ENCODE data around the gene SSTR5. TPM values are rescaled to one million over a fixed set of nuclear protein-coding genes. Genes with fewer than 3 reads are reported as not detected.

Gene SSTR5
- total RNA-seq, 1 experiment from 2014 or later, result not detected

DNA sequence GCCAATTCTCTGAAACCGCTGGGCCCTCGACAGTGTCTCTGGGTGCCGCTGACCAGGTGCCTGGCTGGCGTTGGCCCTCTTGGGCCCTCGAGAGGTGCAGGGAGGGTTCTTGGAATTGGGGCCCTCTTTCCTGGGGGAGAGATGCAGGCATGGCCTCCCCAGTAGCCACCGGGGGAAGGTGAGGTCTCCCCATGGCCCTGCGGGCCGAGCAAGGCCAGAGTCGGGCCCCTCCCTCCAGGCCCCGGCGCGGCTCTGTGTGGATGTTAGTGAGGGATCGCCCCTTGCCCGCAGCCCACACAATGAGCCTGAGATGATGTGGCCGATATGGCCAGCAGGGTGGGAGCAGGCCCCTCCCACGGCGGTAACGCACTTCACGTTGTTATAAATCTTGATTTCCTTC, 46.6 kb downstream of the SSTR5 start:
- ChIA-PET CTCF (no interaction called here), POLR2A (ENCODE audit: unreplicated experiment) (no interaction called here)
- H3F3A ChIP-seq (ENCODE audit: insufficient read depth, low read depth), result no peaks in the 10 kb centered on the region
- no peak overlapping the region for H3K27ac ChIP-seq
- TF ChIP-seq, protein P1, sequence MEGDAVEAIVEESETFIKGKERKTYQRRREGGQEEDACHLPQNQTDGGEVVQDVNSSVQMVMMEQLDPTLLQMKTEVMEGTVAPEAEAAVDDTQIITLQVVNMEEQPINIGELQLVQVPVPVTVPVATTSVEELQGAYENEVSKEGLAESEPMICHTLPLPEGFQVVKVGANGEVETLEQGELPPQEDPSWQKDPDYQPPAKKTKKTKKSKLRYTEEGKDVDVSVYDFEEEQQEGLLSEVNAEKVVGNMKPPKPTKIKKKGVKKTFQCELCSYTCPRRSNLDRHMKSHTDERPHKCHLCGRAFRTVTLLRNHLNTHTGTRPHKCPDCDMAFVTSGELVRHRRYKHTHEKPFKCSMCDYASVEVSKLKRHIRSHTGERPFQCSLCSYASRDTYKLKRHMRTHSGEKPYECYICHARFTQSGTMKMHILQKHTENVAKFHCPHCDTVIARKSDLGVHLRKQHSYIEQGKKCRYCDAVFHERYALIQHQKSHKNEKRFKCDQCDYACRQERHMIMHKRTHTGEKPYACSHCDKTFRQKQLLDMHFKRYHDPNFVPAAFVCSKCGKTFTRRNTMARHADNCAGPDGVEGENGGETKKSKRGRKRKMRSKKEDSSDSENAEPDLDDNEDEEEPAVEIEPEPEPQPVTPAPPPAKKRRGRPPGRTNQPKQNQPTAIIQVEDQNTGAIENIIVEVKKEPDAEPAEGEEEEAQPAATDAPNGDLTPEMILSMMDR (conservative IDR thresholded peaks at IDR 0.05), result no peak
- no peak for TF ChIP-seq EZH2 (IDR thresholded peaks at IDR 0.05; ENCODE audit: low read depth)
- no peaks in the 10 kb centered on the region for H4K20me1 ChIP-seq (ENCODE audit: insufficient read depth)
- intact Hi-C loops (cut with micrococcal nuclease; ENCODE audit: unreplicated experiment), result no loop called here
- no peaks in the 10 kb centered on the region for H3K4me1 ChIP-seq (replicated peaks; ENCODE audit: insufficient read depth)
- no peak overlapping the region for H2AFZ ChIP-seq
- peaks cover 91% of the 10 kb centered on the region for H3K27me3 ChIP-seq (ENCODE audit: insufficient read depth, low read depth)
- H3K9me2 ChIP-seq (ENCODE audit: insufficient read depth), result no peaks in the 10 kb centered on the region
- DNase-seq, result no peak
- BruUV-seq (replicated peaks), result no TSS peak
- H3K9me3 ChIP-seq (ENCODE audit: insufficient read depth, low read depth), result no peaks in the 10 kb centered on the region
- H3K79me2 ChIP-seq (ENCODE audit: low read depth), result no peaks in the 10 kb centered on the region
- no peaks in the 10 kb centered on the region for H3K36me3 ChIP-seq (ENCODE audit: low read depth)
- H3K4me3 ChIP-seq, result no peak overlapping the region
- H3K4me2 ChIP-seq, result no peak overlapping the region

DNA sequence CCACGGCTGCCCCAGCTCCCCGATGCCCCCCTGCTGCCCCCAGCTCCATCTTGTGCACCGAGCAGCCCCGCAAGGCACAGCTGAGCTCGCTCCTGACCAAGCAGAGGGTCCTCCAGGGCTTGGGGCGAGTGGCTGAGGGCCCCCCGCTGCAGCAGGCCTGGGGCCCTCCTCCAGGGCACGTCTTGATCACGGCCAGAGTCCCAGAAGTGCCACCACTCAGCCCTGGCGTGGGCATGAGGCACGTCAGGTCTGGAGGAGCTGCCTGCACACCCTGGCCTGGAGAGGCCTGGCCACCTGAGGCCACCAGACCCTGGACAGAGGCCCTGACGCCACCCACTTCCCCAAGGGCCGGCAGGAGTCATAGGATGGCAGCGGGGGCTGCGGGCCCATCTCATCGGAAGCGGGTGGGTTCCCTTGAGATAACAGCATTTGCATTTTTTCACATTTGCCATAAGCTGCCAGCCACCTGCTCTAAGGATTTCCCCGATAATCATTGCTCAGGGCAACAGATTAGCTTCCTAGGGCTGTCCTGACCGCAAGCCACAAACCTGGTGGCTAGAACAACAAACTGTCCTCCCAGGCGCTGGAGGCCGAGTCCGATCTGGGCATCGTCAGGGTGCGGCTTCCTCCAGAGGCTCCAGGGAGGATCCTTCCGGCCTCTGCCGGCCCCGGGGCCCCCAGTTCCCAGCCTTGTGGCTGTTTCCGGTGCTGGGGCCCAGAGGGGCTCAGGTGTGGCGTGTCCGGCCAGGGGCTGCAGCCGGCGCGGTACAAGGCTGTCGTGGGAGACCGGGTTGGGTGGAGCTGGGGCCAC, 47.4 kb downstream of the SSTR5 start:
- TF ChIP-seq, protein P1 (conservative IDR thresholded peaks at IDR 0.05), result no peak
- TF ChIP-seq EZH2 (IDR thresholded peaks at IDR 0.05; ENCODE audit: low read depth), result no peak
- no peak overlapping the region; the same call in 1 of the 2 replicates for H3K4me2 ChIP-seq
- intact Hi-C loops (cut with micrococcal nuclease; ENCODE audit: unreplicated experiment), result no loop called here
- H3K9me3 ChIP-seq (ENCODE audit: insufficient read depth, low read depth), result no peaks in the 10 kb centered on the region
- CTCF ChIA-PET, result no interaction called here
- no peak overlapping the region for H3K27ac ChIP-seq
- peaks cover 91% of the 10 kb centered on the region for H3K27me3 ChIP-seq (ENCODE audit: insufficient read depth, low read depth)
- DNase-seq, result peak in 1 of 2 experiments; percentile 58
- H3F3A ChIP-seq (ENCODE audit: insufficient read depth, low read depth), result no peaks in the 10 kb centered on the region
- H3K4me1 ChIP-seq (replicated peaks; ENCODE audit: insufficient read depth), result no peaks in the 10 kb centered on the region
- no peaks in the 10 kb centered on the region for H3K9me2 ChIP-seq (ENCODE audit: insufficient read depth)
- BruUV-seq (replicated peaks), result no TSS peak
- H3K4me3 ChIP-seq, result no peak overlapping the region
- no peaks in the 10 kb centered on the region for H4K20me1 ChIP-seq (ENCODE audit: insufficient read depth)
- no peaks in the 10 kb centered on the region for H3K36me3 ChIP-seq (ENCODE audit: low read depth)
- POLR2A ChIA-PET (ENCODE audit: unreplicated experiment), result interaction anchor here (0.6 kb wide), 1 partner anchor 16 kb away, joined by 9 read pairs; no protein-coding TSS in a partner anchor
- no peaks in the 10 kb centered on the region for H3K79me2 ChIP-seq (ENCODE audit: low read depth)
- H2AFZ ChIP-seq, result no peak overlapping the region

DNA sequence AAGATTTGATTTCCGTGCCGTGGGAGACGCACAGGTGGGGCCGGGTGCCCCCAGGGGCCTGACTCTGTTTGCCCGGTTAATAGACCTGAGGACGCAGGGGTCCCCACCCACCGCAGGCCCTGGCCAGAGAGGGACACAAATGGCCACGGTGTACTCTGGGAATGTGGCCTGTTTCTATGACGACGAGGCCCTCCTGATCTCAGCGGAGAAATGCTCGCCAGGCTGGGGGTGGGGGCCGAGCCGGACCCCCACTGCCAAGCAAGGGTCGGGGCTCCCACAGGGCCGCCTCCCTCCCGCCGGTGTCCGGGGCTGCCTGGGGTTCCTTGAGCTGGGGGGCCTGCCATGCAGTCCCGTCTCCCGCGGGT, 48.0 kb downstream of the SSTR5 start:
- CTCF ChIA-PET, result no interaction called here
- H3K27me3 ChIP-seq (ENCODE audit: insufficient read depth, low read depth), result peaks cover 94% of the 10 kb centered on the region

More for the DNA sequence above, 48.0 kb downstream of the SSTR5 start:
- Histone ChIP-seq H4K20me1 (ENCODE audit: insufficient read depth) (0 out of 2 replicates have a peak, but pooled peaks cover under 1% of the 10 kb centered on the region), H3K27ac (no peak overlapping the region), H3K9me3 (ENCODE audit: insufficient read depth, low read depth) (no peaks in the 10 kb centered on the region), H3K9me2 (ENCODE audit: insufficient read depth) (no peaks in the 10 kb centered on the region), H3K4me3 (no peak overlapping the region), H3K79me2 (ENCODE audit: low read depth) (no peaks in the 10 kb centered on the region), H2AFZ (no peak overlapping the region), H3K4me1 (replicated peaks; ENCODE audit: insufficient read depth) (no peaks in the 10 kb centered on the region), H3K36me3 (ENCODE audit: low read depth) (no peaks in the 10 kb centered on the region), H3F3A (ENCODE audit: insufficient read depth, low read depth) (no peaks in the 10 kb centered on the region), H3K4me2 (no peak overlapping the region; the same call in 1 of the 2 replicates)
- no peak for DNase-seq
- POLR2A ChIA-PET (ENCODE audit: unreplicated experiment), result no interaction called here
- TF ChIP-seq EZH2 (IDR thresholded peaks at IDR 0.05; ENCODE audit: low read depth), result peak; percentile 82; the same call in 1 of the 2 replicates
- TF ChIP-seq, protein P1 (conservative IDR thresholded peaks at IDR 0.05), result no peak
- intact Hi-C loops (cut with micrococcal nuclease; ENCODE audit: unreplicated experiment), result no loop called here
- BruUV-seq (replicated peaks), result no TSS peak
